Loucy (cell line): Measurements from ENCODE around the gene RNF223.

ENCODE experiments used
- H2AFZ ChIP-seq: fragments of 200-600 bp; sonication (generic); 2 replicates; pipeline ENCODE4 v1.6.0; 2016; ENCODE audit warnings: antibody characterized with exemption, mild to moderate bottlenecking, low read length, moderate library complexity
- H3F3A ChIP-seq: fragments of 200-600 bp; 2 replicates; pipeline ENCODE4 v1.6.0; 2016; ENCODE audit warnings: antibody characterized with exemption, low read depth, mild to moderate bottlenecking
- H3K27me3 ChIP-seq: fragments of 200-600 bp; sonication (generic); 2 replicates; pipeline ENCODE4 v1.6.1; 2014; ENCODE audit warnings: low read length, mild to moderate bottlenecking; ENCODE audit not compliant: insufficient read depth, poor library complexity, severe bottlenecking
- H3K36me3 ChIP-seq: fragments of 200-600 bp; sonication (generic); 2 replicates; pipeline ENCODE4 v1.6.1; 2016; ENCODE audit warnings: low read length; ENCODE audit not compliant: insufficient read depth
- H3K4me1 ChIP-seq: fragments of 200-600 bp; sonication (generic); 2 replicates; pipeline ENCODE4 v1.5.1; 2014; ENCODE audit warnings: low read length, mild to moderate bottlenecking; ENCODE audit not compliant: insufficient read depth, poor library complexity, severe bottlenecking
- H3K4me2 ChIP-seq: fragments of 200-600 bp; sonication (generic); 2 replicates; pipeline ENCODE4 v1.6.0; 2014; ENCODE audit warnings: antibody characterized with exemption, low read length, low read depth, mild to moderate bottlenecking; ENCODE audit not compliant: poor library complexity, severe bottlenecking
- H3K4me3 ChIP-seq: fragments of 200-600 bp; sonication (generic); 2 replicates; pipeline ENCODE4 v1.5.1; 2014; ENCODE audit warnings: low read length, mild to moderate bottlenecking, mixed read lengths; ENCODE audit not compliant: poor library complexity, severe bottlenecking
- H3K79me2 ChIP-seq: fragments of 200-600 bp; sonication (generic); 2 replicates; pipeline ENCODE4 v1.6.1; 2014; ENCODE audit warnings: low read length; ENCODE audit not compliant: insufficient read depth
- H3K9ac ChIP-seq: fragments of 200-600 bp; sonication (generic); 2 replicates; pipeline ENCODE4 v1.6.0; 2014; ENCODE audit warnings: mild to moderate bottlenecking, low read depth, low read length, moderate library complexity; ENCODE audit not compliant: poor library complexity, severe bottlenecking
- H3K9me2 ChIP-seq: fragments of 200-600 bp; sonication (generic); replicated peaks from 2 replicates; pipeline ENCODE4 v1.6.1; 2016; ENCODE audit warnings: low read depth, low read length, mixed read lengths
- H3K9me3 ChIP-seq: fragments of 200-600 bp; sonication (generic); 2 replicates; pipeline ENCODE4 v1.6.1; 2014; ENCODE audit warnings: mild to moderate bottlenecking, antibody characterized with exemption, low read length, low read depth; ENCODE audit not compliant: insufficient read depth
- H4K20me1 ChIP-seq: fragments of 200-600 bp; sonication (generic); 2 replicates; pipeline ENCODE4 v1.6.0; 2014; ENCODE audit warnings: antibody characterized with exemption, low read length, mild to moderate bottlenecking; ENCODE audit not compliant: insufficient read depth, poor library complexity, severe bottlenecking
- EZH2phosphoT487 ChIP-seq: fragments of 200-600 bp; IDR thresholded peaks from 2 replicates; pipeline ENCODE4 v1.6.1; 2018; ENCODE audit warnings: antibody characterized with exemption, mild to moderate bottlenecking, moderate library complexity, borderline replicate concordance
- TF ChIP-seq, protein P1 (sequence below): fragments of 200-600 bp; sonication (generic); conservative IDR thresholded peaks from 2 replicates; pipeline ENCODE4 v1.5.1; 2014; ENCODE audit warnings: mild to moderate bottlenecking, antibody characterized with exemption, low read length

Gene RNF223

DNA sequence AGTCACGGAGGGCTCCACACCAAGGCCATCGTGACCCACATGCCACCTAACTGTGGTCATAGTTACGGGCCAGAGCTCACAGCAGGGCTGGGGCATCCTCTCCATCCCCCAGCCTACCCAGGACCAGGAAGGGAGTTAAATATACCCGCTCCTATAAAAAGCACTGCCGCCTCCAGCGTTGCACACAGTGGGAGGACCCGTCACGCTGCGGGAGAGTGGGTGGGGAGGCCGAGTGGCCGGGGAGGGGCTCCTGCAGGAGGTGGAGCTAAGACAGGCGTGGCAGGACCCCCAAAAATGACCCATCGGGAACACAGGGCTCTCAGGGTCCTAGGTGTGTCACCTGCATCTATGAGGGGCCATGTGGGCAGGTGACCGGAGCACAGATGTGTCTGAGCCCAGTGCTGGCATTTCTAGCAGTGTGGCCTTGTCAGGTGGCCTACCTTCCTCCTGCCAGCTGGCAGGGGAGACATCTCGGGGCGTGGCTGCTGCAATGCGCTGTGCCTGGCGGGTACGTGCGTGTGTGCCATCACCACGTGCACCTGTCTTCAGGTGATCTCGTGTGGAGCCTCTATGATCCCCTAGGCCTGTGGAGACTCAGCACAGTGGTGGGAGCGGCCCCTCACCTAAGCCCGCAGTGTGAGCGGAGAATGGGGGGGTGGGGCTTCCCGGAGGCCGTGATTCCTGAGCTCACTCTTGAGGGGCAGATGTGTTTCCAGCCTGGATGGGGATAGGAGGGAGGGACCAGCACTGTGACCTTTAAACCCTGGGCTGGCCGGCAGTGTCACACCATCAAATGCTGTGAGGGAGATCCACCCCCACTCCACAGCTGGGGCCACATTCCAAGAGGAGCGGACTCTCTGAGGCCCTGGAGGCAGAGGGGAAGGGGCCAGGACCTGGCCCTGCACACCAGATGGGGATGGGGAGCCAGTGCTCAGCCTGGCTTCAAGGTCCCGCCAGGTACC lies 36.5 kb downstream of the RNF223 start:
- Histone ChIP-seq H4K20me1 (no peaks in the 10 kb centered on the region), H3K79me2 (no peaks in the 10 kb centered on the region), H3K4me1 (peaks cover 13% of the 10 kb centered on the region), H3K9ac (no peak overlapping the region), H3K9me3 (no peaks in the 10 kb centered on the region), H3K36me3 (no peaks in the 10 kb centered on the region), H3K27me3 (no peaks in the 10 kb centered on the region), H3K9me2 (no peaks in the 10 kb centered on the region), H3K4me2 (no peak overlapping the region), H3K4me3 (no peak overlapping the region), H3F3A (no peaks in the 10 kb centered on the region), H2AFZ (no peak overlapping the region)
- TF ChIP-seq, protein P1, sequence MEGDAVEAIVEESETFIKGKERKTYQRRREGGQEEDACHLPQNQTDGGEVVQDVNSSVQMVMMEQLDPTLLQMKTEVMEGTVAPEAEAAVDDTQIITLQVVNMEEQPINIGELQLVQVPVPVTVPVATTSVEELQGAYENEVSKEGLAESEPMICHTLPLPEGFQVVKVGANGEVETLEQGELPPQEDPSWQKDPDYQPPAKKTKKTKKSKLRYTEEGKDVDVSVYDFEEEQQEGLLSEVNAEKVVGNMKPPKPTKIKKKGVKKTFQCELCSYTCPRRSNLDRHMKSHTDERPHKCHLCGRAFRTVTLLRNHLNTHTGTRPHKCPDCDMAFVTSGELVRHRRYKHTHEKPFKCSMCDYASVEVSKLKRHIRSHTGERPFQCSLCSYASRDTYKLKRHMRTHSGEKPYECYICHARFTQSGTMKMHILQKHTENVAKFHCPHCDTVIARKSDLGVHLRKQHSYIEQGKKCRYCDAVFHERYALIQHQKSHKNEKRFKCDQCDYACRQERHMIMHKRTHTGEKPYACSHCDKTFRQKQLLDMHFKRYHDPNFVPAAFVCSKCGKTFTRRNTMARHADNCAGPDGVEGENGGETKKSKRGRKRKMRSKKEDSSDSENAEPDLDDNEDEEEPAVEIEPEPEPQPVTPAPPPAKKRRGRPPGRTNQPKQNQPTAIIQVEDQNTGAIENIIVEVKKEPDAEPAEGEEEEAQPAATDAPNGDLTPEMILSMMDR, result no peak
- TF ChIP-seq EZH2phosphoT487, result no peak

DNA sequence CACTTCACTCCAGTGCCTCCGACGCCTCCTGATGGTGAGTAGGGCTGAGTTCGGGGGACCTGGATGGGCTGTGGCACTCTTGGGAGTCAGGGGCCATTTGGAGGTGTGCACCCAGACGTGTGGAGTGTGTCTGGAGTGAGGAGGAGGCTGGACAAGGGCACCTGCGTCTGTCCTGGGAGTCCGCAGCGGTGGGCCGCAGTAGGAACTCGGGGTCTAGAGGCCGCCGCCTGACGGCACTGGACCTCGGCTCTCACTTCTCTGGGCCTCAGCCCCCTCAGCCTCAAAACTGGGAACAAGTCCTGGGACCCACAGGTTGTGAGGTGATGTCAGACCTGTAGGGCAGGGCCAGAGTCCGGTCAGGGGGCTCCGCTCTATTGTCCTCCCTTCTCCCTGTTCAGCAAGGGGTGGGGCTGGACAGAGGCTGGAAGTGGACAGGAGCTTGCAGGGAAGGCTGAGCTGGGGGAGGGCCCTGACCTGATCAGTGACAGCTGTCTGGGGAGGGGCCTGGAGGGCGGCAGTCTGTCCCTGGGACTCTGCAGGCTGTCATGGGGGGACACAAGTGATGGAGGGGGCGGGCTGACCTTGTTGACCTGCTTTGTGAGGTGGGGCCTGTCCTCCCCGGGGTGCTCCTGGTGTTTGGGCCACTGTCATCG lies 38.7 kb downstream of the RNF223 start:
- no peaks in the 10 kb centered on the region for H3K27me3 ChIP-seq
- no peaks in the 10 kb centered on the region for H3K36me3 ChIP-seq
- no peaks in the 10 kb centered on the region for H3K79me2 ChIP-seq
- H3K9ac ChIP-seq, result no peak overlapping the region
- TF ChIP-seq, protein P1, result no peak
- TF ChIP-seq EZH2phosphoT487, result no peak
- no peaks in the 10 kb centered on the region for H4K20me1 ChIP-seq
- H3K9me3 ChIP-seq, result no peaks in the 10 kb centered on the region
- no peaks in the 10 kb centered on the region for H3F3A ChIP-seq
- H2AFZ ChIP-seq, result no peak overlapping the region
- H3K4me3 ChIP-seq, result no peak overlapping the region
- no peaks in the 10 kb centered on the region for H3K9me2 ChIP-seq
- peaks cover 11% of the 10 kb centered on the region for H3K4me1 ChIP-seq
- no peak overlapping the region for H3K4me2 ChIP-seq

DNA sequence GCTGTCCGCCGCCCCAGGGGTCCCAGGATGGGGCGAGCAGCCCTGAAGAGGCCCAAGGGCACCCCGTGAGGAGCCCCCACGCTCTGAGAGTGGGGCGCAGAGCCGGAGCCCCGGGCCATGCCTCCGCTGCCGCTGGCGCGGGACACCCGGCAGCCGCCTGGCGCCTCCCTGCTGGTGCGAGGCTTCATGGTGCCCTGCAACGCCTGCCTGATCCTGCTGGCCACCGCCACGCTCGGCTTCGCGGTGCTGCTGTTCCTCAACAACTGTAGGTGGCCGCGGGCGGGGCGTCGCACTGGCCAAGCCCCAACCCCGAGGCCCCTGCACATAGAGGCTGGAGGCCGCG lies 39.7 kb downstream of the RNF223 start:
- Histone ChIP-seq H3K36me3 (no peaks in the 10 kb centered on the region), H3K9me2 (no peaks in the 10 kb centered on the region), H3K9ac (no peak overlapping the region), H3K27me3 (no peaks in the 10 kb centered on the region), H3K4me3 (no peak overlapping the region), H4K20me1 (no peaks in the 10 kb centered on the region), H3K4me1 (peaks cover under 1% of the 10 kb centered on the region), H2AFZ (no peak overlapping the region), H3K4me2 (no peak overlapping the region), H3K9me3 (no peaks in the 10 kb centered on the region), H3K79me2 (no peaks in the 10 kb centered on the region), H3F3A (no peaks in the 10 kb centered on the region)
- TF ChIP-seq EZH2phosphoT487, result no peak
- TF ChIP-seq, protein P1, result no peak
